Sciatic nerve (tissue), 2 donors: ENCODE measurements around the gene NKD2. TPM values are rescaled to one million over a fixed set of nuclear protein-coding genes. Genes with fewer than 3 reads are reported as not detected.
"Not testable (repeated sequence)": the region's sequence is repeated elsewhere in the genome, so short reads cannot be mapped to it uniquely, and the experiment has no call there.

ENCODE experiments used
- ATAC-seq: fragments of 200-7000 bp; cut with Tn5 transposase; one replicate; pipeline ENCODE4 v1.9.1; 2020; ENCODE audit warnings: mild to moderate bottlenecking, moderate library complexity
- DNase-seq: peaks from one replicate; pipeline ENCODE4 v3.0.0-alpha.2; 2020; ENCODE audit warnings: low spot score
- intact Hi-C: fragments of 100-400 bp; cut with DNase I; formaldehyde crosslinking; loops from one replicate; pipeline ENCODE4 v1.14.2; 2022
- total RNA-seq: library from RNA; stranded (reverse); fragmentation: NEBNext Ultra II Directional; extraction: Animal tissue kit (Norgen Biotek cat#: 25700); gene quantifications from one replicate; pipeline ENCODE4 v1.2.1, GENCODE V29; 2021
- donor health status: DM: no; HTN: no; CAD: no.
- donor health status: DM: no; HTN: no; CAD: no.

Gene NKD2, protein sequence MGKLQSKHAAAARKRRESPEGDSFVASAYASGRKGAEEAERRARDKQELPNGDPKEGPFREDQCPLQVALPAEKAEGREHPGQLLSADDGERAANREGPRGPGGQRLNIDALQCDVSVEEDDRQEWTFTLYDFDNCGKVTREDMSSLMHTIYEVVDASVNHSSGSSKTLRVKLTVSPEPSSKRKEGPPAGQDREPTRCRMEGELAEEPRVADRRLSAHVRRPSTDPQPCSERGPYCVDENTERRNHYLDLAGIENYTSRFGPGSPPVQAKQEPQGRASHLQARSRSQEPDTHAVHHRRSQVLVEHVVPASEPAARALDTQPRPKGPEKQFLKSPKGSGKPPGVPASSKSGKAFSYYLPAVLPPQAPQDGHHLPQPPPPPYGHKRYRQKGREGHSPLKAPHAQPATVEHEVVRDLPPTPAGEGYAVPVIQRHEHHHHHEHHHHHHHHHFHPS
- 0.89 TPM for total RNA-seq

DNA sequence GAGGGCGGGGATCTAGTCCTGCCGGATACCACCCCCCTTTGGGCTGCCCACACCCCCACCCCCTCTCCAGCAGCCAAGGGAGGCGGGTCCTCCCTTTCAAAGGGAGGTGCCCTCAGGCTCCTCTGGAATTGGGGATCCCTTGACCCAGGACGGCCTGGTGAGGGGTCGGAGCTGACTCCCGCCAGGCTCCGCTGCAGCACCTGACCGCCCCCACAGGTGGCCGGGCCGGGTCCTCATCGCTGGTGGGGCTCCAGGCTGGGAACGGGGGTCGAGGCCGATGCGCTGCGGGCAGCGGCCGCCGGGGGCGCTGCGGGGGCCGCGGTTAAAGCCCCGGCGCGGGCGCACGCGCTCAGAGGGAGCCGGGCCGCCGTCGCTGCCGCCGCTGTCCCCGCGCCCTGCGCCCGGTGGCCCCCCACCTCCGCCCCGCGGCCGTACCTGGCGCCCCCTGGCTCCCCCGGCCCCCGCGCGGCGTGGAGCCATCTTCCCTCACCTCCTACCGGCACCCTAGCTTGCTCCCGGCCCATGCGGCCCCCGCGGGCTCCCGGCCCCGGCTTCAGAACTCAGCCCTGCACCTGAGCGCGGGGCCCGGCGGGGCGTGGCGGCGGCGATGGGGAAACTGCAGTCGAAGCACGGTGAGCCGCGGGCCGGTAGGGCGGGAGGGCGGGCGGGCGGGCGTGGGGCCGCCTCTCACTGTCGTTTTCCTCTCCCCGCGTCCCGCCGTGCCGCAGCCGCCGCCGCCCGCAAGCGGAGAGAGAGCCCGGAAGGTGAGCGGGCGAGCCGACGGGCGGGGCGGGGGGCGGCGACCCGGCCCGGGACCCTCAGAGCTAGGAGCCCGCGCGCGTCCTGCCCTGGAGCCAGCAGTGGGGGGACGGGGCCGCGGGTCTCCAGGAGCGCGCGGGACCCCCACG is at the start of gene NKD2:
NKD2 (plus strand) TSS at position 352 of the 908 bp plus-strand sequence; CDS start at position 608, 256 bp downstream.
- intact Hi-C loops = no loop called here
- DNase-seq = peak; percentile 59
- ATAC-seq = no peak

DNA sequence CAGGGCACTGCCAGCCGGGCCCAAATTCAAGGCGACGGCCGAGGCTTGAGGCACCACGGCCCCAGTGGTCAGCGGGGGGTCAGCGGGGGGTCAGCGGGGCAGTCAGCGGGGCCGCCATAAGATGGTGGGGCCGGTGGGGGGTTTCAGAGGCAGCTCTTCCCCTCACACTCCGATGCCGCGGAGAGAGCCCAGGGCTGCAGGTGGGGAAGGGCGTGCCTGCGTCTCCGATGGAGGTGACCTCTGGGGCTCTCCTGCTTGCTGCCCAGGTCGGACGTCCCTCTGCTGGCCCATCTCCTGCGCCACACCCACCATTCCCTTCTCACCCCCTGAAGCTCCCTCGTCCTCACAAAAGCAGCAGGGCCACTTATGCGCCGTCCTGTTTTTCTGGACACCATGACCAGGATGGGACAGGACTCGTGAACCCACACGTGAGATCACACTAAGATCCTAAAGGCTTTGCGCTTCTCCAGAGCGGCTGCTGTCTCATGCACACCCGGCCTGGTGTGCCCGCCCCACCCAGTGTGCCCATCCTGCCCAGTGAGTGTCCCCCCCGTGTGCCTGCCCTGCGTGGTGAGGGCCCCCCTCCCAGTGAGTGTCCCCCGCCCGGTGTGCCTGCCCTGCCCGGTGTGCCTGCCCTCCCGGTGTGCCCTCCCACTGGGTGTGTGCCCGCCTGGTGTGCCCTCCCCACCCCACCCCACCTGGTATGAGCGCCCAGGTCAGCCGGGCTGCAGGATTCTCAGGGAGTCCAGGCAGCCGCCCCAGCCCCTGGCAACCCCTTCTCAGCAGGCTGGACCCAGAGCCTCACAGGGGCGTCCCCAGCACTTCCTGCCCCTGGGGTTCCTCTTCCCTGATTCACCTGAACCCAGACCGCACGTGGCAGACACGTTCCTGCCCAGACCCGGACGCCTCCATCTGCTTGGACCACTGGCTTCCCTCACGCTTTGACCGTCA is 48.7 kb upstream of the NKD2 start:
- intact Hi-C loops = no loop called here
- ATAC-seq (no peak), DNase-seq (peak; percentile 51)

DNA sequence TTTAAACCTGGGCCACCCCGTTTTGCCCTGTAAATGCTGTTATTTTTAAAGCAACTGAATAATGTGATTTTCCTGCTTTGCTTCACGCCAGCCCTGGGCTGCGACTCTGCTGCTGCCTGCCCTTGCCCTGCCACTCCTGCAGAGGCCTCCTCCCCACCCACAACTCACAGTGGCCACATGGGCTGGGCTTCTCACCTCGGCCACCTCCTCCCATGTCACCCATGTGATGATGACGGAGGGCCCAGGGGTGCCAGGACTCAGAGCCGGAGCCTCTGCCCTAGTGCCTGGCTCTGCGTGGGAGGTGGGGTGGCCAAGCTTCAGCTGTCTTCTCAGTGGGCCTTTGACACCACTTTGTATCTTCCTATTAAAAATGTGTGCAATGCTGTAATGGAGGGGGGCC is 48.1 kb upstream of the NKD2 start:
- ATAC-seq (no peak), DNase-seq (peak; percentile 50)
- intact Hi-C loops = no loop called here

DNA sequence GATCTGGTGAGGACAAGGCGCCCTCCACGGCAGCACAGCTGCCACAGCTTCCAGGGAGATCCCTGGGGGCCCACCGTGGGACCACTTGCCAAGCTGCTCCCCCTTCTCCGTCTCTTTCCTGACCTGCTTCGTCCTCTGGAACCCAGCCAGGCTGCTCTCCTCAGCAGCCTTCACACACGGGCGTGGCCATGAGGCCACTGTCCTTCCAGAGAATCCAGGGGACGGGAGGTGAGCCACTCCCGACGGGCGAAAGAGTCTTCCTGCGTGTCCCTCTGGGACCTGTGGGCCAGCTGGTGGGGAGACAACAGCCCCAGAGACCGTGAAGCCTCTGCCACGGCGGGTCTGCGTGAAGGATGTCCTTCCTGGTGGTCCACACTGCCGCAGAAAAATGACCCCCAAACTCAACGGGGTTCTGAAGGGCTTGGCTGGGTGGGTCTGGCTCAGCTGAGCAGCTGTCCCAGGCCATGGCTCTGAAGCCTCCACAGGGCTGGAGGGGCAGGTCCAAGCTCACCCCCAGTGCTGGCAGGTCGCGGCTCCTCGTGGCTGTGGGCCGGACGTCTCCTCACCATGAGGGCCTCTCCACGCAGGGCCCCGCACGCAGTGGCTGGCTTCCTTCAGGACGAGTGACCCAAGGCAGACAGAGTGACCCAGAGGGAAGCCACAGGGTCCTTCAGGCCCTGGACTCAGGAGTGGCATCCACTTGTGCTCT is 47.4 kb upstream of the NKD2 start:
- ATAC-seq (no peak), DNase-seq (no peak)
- intact Hi-C loops = no loop called here

DNA sequence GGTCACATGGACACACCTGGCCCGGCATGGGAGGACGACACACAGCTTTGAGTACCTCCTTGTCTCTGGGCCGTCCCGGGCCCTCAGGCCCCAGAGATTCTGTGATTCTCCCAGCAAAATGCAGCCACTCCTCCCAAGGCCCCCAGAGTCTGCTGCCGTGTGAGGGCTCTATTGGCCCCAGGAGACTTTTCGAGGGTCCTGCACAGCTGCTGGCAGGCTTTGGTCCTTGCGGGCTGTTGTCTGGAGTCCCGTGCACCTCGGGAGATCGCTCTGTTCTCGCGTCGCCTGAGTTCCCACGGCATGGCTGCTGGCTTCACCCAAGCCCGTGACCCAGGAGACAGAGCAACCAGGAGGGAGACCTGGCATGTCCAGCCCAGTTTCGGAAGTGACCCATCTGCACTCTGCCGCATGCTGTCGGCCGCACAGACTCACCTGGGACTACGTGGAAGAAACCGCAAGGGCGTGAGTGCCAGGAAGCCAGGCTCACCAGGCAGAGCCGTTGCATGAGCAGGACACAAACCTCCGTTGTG is 46.8 kb upstream of the NKD2 start:
- intact Hi-C loops = no loop called here
- ATAC-seq (no peak), DNase-seq (no peak)

DNA sequence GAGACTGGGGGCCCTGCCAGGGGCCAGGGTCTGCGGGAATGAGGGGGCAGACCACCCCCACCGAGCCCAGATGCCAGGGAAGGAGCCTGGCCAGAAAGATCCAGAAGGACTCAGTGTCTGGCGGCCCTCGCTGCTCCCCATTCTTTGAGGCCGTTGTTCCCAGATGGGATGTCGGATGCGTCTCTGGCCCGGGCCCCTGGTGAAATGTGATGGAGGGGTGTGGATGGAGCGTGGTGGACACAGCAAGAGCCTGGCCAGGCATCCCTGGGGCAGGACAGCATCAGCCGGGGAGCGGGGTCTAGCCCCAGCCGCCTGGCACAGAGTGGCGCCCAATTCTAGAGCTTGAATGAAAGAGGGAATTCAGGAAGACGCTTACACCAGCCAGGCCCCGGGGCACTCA is 46.2 kb upstream of the NKD2 start:
- DNase-seq = no peak
- intact Hi-C loops = no loop called here
- ATAC-seq = no peak

DNA sequence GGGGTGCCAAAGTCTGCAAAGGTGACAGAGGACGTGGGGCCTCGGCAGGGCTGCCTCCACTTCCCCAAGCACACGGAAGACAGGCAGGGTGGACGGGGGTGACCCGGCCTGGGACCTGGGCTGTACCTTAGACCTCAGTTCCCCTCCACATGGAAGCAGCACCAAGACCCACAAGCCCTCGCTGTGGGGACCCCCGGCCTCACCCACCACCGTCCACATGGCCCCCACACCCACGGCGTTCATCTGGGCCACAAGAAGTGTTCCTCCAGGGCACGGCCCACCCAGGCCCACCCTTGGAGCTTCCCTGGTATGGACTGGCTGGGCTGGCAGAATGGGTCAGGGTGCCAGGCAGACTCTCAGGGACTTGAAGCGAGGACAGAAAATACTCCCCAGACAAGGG is 45.8 kb upstream of the NKD2 start:
- peak; percentile 45 for DNase-seq
- no peak for ATAC-seq
- intact Hi-C loops = no loop called here

DNA sequence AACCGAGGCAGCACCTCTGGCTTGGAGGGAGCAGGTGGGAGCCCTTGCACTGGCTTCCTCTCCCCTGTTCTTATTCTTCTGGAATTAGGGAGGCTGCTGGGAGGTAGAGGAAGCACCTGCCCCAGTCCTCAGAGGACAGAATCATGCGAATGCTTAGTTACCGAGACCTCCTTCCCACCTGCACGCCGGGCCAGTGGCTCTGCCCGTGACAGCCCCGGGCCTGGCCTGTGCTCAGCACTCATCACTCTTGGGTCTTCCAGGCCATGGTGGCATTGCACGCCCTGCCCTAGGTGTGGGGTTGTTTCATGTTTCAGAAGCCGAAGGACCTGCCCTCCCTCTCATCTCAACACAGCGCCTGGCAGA is 45.3 kb upstream of the NKD2 start:
- intact Hi-C loops = no loop called here
- DNase-seq = no peak
- no peak for ATAC-seq

DNA sequence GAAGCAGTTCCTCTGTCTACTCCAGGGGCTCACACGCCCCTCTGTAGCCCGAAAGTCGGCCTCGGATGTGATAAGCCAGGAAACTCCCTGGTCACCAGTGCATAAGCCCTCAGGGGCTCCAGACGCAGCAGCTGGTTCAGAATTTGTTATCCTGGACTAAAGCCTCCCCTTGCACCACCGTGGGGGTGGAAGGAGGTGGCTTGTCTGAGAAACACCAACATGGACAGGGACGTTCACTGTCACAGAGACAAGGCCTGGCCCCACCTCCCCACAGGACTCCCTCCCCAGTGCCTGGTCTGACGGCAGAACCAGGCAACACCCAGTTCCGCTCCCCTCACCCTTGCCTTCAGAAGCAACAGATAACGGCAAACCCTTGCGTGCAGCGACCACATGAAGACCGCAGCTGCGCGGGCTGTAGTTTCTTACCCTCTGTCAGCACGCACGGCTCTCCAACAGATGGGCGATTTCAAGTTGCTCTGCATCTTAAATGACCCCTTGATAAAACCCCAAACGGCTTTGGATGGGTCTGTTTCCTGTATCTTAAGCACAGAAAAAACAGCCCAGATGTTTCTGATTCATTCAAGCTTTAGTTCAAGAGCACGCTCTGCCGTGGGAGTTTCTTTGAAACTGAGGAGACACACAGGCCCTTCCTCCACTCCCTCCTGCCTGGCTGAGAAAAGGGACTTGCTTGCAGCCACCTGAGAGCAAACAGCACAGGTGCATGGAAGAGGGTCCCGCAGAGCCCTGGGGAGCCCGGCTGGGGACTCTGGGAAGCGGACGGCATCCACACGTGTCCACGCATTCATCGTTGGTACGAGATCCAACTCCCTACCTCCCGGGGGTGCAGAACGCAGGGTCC is 44.7 kb upstream of the NKD2 start:
- ATAC-seq (peak; percentile 47), DNase-seq (peak; percentile 56)
- intact Hi-C loops = no loop called here

DNA sequence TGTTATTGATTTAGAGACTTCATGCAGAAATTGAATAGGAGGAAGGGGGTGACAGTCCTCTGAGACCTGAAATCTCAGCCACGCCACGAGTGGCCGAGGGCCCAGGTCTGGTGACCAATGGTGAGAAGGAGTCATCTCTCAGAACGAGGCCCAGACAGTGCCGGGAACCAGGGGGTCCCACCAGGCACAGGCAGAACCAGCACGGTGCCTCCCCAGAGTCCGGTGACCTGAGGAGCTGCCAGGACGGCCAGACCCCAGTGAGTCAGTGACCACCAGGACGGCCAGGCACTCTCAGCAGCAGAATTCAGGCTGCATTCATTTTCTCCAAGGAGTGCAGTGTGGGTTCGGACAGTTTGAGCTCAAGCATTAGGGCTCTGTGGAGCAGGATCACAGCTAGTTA is 43.8 kb upstream of the NKD2 start:
- peak; percentile 51 for DNase-seq

DNA sequence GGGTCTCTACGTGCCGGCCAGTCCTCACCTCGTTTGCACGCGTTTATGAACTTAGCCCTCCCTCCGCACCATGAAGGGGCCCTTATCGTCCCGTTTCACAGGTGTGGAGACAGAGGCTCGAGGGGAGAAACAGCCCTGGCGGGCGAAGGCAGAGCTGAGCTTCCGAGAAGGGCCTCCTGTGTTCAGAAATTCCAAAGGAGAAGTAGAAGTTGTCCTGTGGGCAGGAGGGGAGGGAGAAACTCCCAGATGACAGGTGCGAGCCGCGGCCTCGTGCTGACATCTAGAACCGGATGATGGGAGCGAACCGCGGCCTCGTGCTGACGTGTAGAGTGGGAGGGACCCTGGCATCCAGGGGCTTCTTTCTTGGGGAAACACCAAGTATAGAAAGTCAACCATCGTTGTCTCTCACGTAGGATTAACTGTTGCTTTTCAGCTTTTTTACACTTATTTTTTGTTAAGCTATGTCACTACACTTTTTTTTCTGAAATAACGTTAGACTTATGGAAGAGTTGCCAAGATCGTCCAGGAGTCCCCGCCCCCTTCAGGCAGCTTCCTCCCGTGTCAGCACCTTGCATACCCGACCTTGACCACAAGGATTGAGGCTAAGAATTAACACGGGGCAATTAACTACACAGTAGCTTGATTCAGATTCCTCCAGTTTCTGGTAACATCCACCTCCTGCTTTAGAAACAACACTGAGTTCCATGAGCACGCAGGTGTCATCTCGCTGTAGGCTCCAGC is 42.8 kb upstream of the NKD2 start:
- no peak for ATAC-seq
- peak; percentile 53 for DNase-seq
- intact Hi-C loops = no loop called here

More for the DNA sequence above, 43.8 kb upstream of the NKD2 start:
- no peak for ATAC-seq
- intact Hi-C loops = no loop called here

DNA sequence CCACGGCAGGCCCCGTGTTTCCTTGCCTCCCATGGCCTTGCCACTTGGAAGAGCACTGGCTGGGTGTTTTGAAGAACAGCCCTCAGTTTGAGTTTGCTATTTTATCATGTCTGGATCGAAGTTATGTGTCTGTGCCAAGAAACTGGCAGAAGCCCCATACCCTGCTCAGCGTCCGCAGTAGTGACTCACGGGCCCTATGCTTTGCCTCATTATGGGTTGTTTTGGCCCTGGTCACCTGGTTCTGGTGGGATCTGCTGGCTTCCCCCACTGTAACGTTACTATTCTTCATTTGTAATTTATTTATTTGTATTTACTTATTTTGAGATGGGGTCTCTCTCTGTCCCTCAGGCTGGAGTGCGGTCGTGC is 42.3 kb upstream of the NKD2 start:
- intact Hi-C loops = no loop called here
- no peak for ATAC-seq
- DNase-seq = no peak

DNA sequence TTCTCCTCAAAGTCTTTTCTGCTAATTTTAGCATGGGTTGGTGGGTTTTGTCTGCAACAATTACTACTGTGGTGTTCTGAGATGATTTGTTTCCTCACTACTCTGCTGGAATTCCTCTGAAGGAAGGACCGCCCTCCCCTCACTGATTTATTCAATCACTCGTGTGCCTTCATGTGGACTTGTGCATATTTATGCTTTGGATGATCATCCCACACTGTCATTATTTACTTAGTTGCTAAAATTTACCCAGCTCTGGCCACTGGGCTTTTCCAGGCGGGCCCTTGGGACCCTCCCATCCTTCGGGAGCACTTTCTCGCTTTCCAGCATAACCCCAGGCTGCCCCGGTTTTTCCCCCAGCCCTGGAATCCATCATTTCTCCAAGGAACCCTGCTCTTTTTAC is 41.7 kb upstream of the NKD2 start:
- no peak for ATAC-seq
- DNase-seq = no peak
- intact Hi-C loops = no loop called here

DNA sequence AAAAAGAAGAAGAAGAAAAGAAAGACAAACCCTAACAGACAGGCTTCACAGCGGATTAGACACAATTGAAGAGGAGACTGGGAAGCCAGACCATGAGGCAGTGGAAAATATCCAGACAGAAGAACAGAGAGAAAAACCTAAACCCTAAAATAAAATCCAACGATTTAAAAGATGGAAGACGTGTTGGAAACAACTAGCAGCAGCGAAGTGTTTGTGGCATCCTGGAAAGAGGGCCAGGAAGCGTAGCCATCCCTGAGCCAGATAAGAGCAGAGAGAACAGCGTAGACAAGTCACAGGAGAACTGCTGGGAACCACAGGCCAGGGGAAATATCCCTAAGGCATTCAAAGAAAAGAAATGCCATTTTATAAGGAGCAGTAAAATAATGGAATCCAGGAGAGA is 39.7 kb upstream of the NKD2 start:
- no peak for ATAC-seq
- DNase-seq = no peak
- intact Hi-C loops = no loop called here

DNA sequence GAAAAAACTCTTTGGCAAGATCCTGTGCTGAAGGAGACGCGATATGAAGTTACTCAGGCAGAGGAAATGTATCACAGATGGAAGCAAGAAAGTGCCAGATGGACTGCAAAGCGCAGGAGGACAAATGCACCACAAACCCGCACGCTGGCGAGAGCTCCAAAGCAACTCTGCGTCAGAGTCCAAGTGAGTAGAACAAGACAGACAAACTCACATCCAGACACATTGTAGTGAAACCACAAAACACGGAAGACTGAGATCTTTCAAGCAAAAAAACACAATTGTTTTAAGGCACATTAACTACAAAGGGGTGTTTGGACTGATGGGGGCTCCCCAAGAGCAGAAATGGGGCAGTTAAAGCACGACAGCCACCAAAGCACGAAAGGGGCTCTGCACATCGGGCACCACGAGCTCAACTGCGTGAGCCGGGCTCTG is 39.2 kb upstream of the NKD2 start:
- peak; percentile 51 for DNase-seq
- ATAC-seq = peak; percentile 42
- intact Hi-C loops = no loop called here

DNA sequence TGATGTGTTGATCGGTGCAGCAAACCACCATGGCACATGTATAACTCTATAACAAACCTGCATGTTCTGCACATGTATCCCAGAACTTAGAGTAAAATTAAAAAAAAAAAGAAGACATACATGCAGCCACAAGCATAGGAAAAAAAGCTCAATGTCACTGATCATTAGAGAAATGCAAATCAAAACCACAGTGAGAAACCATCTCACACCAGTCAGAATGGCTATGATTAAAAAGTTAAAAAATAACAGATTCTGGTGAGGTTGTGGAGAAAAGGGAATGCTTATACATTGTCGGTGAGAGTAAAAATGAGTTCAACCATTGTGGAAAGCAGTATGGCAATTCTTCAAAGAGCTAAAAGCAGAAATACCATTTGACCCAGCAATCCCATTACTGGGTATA is 36.0 kb upstream of the NKD2 start:
- DNase-seq, ATAC-seq, intact Hi-C loops: not testable (repeated sequence)
